KMS-11 (cell line): Measurements from ENCODE around the gene KLF3.

Source experiments
- H2AFZ ChIP-seq: fragments of 200-600 bp; sonication (generic); 2 replicates; pipeline ENCODE4 v1.6.1; 2016; ENCODE audit warnings: antibody characterized with exemption, mixed run types, low read depth
- H3K27ac ChIP-seq: fragments of 200-600 bp; sonication (generic); 2 replicates; pipeline ENCODE4 v1.6.1; 2016; ENCODE audit warnings: mild to moderate bottlenecking, mixed run types
- H3K27me3 ChIP-seq: fragments of 200-600 bp; sonication (generic); 2 replicates; pipeline ENCODE4 v1.6.1; 2017; ENCODE audit warnings: mild to moderate bottlenecking, low read depth, mixed run types, moderate library complexity; ENCODE audit not compliant: insufficient read depth
- H3K36me3 ChIP-seq: fragments of 200-600 bp; sonication (generic); 2 replicates; pipeline ENCODE4 v1.6.1; 2017; ENCODE audit warnings: mild to moderate bottlenecking, mixed run types; ENCODE audit not compliant: insufficient read depth
- H3K4me1 ChIP-seq: fragments of 200-600 bp; sonication (generic); 2 replicates; pipeline ENCODE4 v1.6.1; 2016; ENCODE audit warnings: mild to moderate bottlenecking, low read depth, mixed run types; ENCODE audit not compliant: poor library complexity, severe bottlenecking
- H3K4me2 ChIP-seq: fragments of 200-600 bp; sonication (generic); 2 replicates; pipeline ENCODE4 v1.7.0; 2016; ENCODE audit warnings: mild to moderate bottlenecking, mixed run types
- H3K4me3 ChIP-seq: fragments of 200-600 bp; sonication (generic); IDR thresholded peaks from 2 replicates; pipeline ENCODE4 v1.6.1; 2017; ENCODE audit warnings: low read depth, low read length, mixed read lengths; ENCODE audit not compliant: insufficient read depth
- H3K79me2 ChIP-seq: fragments of 200-600 bp; sonication (generic); 2 replicates; pipeline ENCODE4 v1.6.1; 2016; ENCODE audit warnings: low read depth, mixed run types; ENCODE audit not compliant: insufficient read depth
- H3K9ac ChIP-seq: fragments of 200-600 bp; sonication (generic); 2 replicates; pipeline ENCODE4 v1.6.1; 2016; ENCODE audit warnings: mild to moderate bottlenecking, mixed run types
- H4K20me1 ChIP-seq: fragments of 200-600 bp; sonication (generic); 2 replicates; pipeline ENCODE4 v1.6.1; 2016; ENCODE audit warnings: mild to moderate bottlenecking, mixed run types; ENCODE audit not compliant: insufficient read depth
- TF ChIP-seq, protein P1 (sequence below): fragments of 200-600 bp; sonication (generic); conservative IDR thresholded peaks from 2 replicates; pipeline ENCODE4 v1.6.1; 2017; ENCODE audit warnings: low read depth, mild to moderate bottlenecking, antibody characterized with exemption, low read length, moderate library complexity, mixed read lengths

KLF3 gene

DNA sequence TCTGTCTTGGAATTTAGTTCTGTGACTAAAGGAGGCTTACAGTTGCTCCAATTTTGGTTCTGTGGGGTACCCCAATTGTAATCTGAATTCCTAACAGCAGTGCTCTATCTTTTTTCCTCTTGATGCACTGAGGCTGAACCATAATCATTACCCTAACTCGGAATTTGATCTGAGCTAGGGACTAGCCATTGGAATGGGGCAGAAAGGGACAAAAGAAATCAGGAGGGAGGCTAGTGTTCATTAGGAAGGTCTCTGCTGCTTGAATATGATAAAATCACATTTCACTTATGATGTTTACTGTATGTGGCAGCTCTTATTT is 2.7 kb downstream of the KLF3 start:
- Histone ChIP-seq H3K36me3 (no peaks in the 10 kb centered on the region), H3K27me3 (no peaks in the 10 kb centered on the region), H3K9ac (peak overlapping the region; percentile 18; the same call in 1 of the 2 replicates), H3K79me2 (peaks cover 11% of the 10 kb centered on the region; the same call in 1 of the 2 replicates), H3K4me1 (peaks cover 36% of the 10 kb centered on the region), H3K27ac (peak overlapping the region; percentile 55), H3K4me3 (no peak overlapping the region), H4K20me1 (no peaks in the 10 kb centered on the region), H3K4me2 (peak overlapping the region; percentile 56), H2AFZ (no peak overlapping the region)
- TF ChIP-seq, protein P1, sequence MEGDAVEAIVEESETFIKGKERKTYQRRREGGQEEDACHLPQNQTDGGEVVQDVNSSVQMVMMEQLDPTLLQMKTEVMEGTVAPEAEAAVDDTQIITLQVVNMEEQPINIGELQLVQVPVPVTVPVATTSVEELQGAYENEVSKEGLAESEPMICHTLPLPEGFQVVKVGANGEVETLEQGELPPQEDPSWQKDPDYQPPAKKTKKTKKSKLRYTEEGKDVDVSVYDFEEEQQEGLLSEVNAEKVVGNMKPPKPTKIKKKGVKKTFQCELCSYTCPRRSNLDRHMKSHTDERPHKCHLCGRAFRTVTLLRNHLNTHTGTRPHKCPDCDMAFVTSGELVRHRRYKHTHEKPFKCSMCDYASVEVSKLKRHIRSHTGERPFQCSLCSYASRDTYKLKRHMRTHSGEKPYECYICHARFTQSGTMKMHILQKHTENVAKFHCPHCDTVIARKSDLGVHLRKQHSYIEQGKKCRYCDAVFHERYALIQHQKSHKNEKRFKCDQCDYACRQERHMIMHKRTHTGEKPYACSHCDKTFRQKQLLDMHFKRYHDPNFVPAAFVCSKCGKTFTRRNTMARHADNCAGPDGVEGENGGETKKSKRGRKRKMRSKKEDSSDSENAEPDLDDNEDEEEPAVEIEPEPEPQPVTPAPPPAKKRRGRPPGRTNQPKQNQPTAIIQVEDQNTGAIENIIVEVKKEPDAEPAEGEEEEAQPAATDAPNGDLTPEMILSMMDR: no peak

DNA sequence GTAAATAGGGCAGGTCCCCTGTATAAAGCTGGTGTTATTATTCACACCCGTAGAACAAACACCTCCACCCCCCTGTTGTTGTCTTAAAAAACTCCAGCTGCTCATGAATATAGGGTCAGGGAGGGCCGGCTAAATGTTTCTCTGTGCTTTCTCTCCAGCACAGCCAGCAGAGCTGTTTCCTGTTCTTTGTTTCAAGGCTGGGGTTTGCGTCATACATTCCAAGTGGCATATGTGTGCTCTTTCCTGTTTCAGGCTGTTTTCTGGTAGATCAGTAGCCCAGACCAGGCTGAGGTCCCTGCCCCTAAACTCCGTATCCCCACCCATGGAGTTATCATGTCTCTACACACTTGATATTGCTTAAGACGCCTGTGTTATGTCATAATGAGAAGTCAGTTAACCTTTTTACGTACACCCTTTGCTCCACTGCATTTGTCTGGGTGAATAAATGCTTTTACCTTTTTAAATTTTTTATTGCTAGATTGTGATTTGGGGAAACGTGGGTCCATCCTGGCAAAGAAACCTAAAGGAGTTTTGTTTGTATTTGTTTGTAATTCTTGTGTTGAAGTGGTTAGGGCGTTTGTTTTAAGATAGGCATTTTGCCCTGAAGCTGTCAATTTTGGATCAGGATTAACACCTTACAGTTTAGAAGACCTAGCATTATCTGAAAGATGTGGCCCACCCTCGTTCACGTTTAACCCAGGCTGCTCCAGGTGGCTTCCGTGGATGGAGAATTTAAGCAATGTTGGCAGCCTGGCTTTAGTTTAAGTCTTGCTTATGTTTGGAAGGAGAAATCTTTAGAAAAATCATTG is 3.3 kb downstream of the KLF3 start:
- no peaks in the 10 kb centered on the region for H3K36me3 ChIP-seq
- peak overlapping the region; percentile 18; the same call in 1 of the 2 replicates for H3K9ac ChIP-seq
- H2AFZ ChIP-seq: no peak overlapping the region
- H3K27ac ChIP-seq: peak overlapping the region; percentile 55
- no peak overlapping the region for H3K4me3 ChIP-seq
- peak overlapping the region; percentile 56 for H3K4me2 ChIP-seq
- H4K20me1 ChIP-seq: no peaks in the 10 kb centered on the region
- no peaks in the 10 kb centered on the region for H3K27me3 ChIP-seq
- peaks cover 36% of the 10 kb centered on the region for H3K4me1 ChIP-seq
- peaks cover 11% of the 10 kb centered on the region; the same call in 1 of the 2 replicates for H3K79me2 ChIP-seq
- TF ChIP-seq, protein P1: no peak

DNA sequence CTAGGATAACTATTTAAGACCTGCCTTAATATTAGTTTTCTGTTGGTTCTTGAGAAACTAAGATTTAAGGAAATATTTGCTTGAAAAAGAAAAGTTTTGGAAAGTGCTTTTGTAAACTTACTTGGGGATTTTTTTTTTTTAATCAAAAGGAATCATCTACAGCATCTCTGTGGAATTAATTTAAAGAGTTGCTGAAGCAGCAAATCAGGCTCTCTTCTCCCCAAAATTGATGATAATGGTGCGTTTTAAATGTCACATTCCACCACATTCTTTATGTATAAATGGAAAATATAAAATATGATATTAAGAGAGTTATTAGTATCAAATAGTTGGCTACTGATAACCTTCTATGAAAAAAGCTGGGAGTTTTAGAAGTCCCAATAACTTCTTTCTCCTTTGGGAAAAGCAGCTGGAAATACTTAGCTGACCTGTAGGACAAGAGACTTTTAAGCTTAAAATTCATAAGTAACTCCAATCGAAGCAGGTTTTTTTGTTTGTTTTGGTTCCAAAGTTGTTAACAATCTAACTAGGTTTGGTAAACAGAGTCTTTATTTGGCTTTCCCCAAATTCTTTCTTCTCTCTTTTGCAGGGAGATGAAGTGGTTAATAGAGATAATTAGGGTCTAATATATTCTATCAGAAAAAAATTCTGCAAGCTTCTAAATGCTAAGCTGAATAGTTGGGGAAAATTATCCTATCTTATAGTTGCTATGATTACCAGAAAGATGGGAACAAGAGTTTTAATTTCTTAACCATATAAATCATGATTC is 4.4 kb downstream of the KLF3 start:
- Histone ChIP-seq H3K4me1 (peaks cover 36% of the 10 kb centered on the region), H2AFZ (no peak overlapping the region), H4K20me1 (no peaks in the 10 kb centered on the region), H3K79me2 (peaks cover 11% of the 10 kb centered on the region; the same call in 1 of the 2 replicates), H3K4me2 (0 out of 2 replicates have a peak overlapping the region, but pooled peaks have one; percentile 56), H3K36me3 (no peaks in the 10 kb centered on the region), H3K27ac (no peak overlapping the region), H3K4me3 (no peak overlapping the region), H3K27me3 (no peaks in the 10 kb centered on the region), H3K9ac (no peak overlapping the region)
- TF ChIP-seq, protein P1: no peak

DNA sequence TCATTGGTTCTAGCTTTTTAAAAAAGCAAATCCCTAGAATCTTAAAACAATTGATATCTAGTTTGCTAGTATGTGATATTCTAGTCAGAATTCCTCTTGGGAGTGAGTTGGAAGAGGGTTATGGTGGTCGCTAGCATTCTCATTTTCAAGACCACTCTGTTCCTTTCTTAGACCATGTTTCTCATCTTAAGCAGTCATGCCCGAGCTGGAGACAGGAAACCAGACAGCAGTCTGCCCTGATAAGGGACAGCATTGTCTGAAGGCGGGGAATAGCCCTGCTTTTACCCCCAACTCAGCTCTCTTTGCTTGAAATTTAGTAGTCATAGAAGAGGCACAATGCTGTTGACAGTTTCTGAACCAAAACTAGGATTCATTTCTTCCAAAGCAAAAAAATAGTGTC is 5.2 kb downstream of the KLF3 start:
- Histone ChIP-seq H3K36me3 (no peaks in the 10 kb centered on the region), H3K4me1 (peaks cover 36% of the 10 kb centered on the region), H3K27me3 (no peaks in the 10 kb centered on the region), H3K4me3 (no peak overlapping the region), H2AFZ (no peak overlapping the region), H3K4me2 (no peak overlapping the region), H3K27ac (no peak overlapping the region), H3K79me2 (peaks cover 11% of the 10 kb centered on the region; the same call in 1 of the 2 replicates), H4K20me1 (no peaks in the 10 kb centered on the region), H3K9ac (no peak overlapping the region)
- TF ChIP-seq, protein P1: no peak
